Heart right ventricle (tissue), 16 donors: Measurements from ENCODE around the gene MEOX1. TPM values are rescaled to one million over a fixed set of nuclear protein-coding genes. Genes with fewer than 3 reads are reported as not detected.

Experiments
- ATAC-seq, 8 donors: fragments of 200-7000 bp; cut with Tn5 transposase; one replicate each; pipeline ENCODE4 v1.9.1; 2020; ENCODE audit warnings: mild to moderate bottlenecking in 8 of 8, moderate library complexity in 8 of 8, moderate number of reproducible peaks in 1 of 8
- DNase-seq, 2 donors: peaks; one replicate each; pipeline ENCODE4 v3.0.0-alpha.2; 2020
- H3K27ac ChIP-seq, 10 donors: fragments of 200-600 bp; sonication (generic) in 2 of 10; one replicate each; pipeline versions ENCODE4 v1.5.0 to v1.8.0; 2020 to 2022; ENCODE audit warnings: mild to moderate bottlenecking in 3 of 10
- H3K27me3 ChIP-seq, 7 donors: fragments of 200-600 bp; one replicate each; pipeline ENCODE4 v1.8.0; 2021 to 2022; ENCODE audit warnings: mild to moderate bottlenecking in 2 of 7
- H3K36me3 ChIP-seq, 9 donors: fragments of 200-600 bp; sonication (generic) in 1 of 9; one replicate each; pipeline versions ENCODE4 v1.5.0 to v1.8.0; 2020 to 2022; ENCODE audit warnings: mild to moderate bottlenecking in 2 of 9
- H3K4me1 ChIP-seq, 9 donors: fragments of 200-600 bp; sonication (generic) in 1 of 9; one replicate each; pipeline versions ENCODE4 v1.5.0 to v1.8.0; 2020 to 2022; ENCODE audit warnings: mild to moderate bottlenecking in 4 of 9
- H3K4me3 ChIP-seq, 10 donors: fragments of 200-600 bp; sonication (generic) in 2 of 10; one replicate each; pipeline versions ENCODE4 v1.5.0 to v1.8.0; 2020 to 2022; ENCODE audit warnings: mild to moderate bottlenecking in 7 of 10, moderate library complexity in 2 of 10
- H3K9me3 ChIP-seq, 11 donors: fragments of 200-600 bp in 10 of 11; sonication (generic) in 2 of 11; one replicate each; pipeline versions ENCODE4 v1.5.0 to v1.8.0; 2013 to 2022; ENCODE audit warnings: mild to moderate bottlenecking in 2 of 11, control low read depth in 1 of 11, moderate library complexity in 1 of 11
- WGBS, 2 donors: extraction: QIAGEN DNeasy Blood & Tissue Kit; methylation state at CpG; one replicate each; pipeline ENCODE4 v1.1.7; 2013; ENCODE audit warnings: inconsistent platforms in 1 of 2; 5-methylcytosine and 5-hydroxymethylcytosine counted together
- intact Hi-C, 10 donors: fragments of 100-400 bp; cut with DNase I; formaldehyde crosslinking; loops; one replicate each; pipeline versions ENCODE4 v1.11.1 to v1.14.2; 2022
- polyA plus RNA-seq, 2 donors: library from polyadenylated mRNA; stranded (reverse); fragments of 200-250 nt; gene quantifications; one replicate each; pipeline ENCODE4 v1.2.3, GENCODE V29; 2013
- total RNA-seq, 10 donors: library from RNA; stranded (reverse); fragmentation: NEBNext Ultra II Directional in 3 of 10; extraction: Animal tissue kit (Norgen Biotek cat#: 25700) in 3 of 10; gene quantifications; one replicate each; pipeline versions ENCODE4 v1.2.1 to v1.2.4, GENCODE V29; 2021 to 2023
- TF ChIP-seq, protein P1 (sequence below), 9 donors: fragments of 200-600 bp; sonication (generic) in 2 of 9; IDR thresholded peaks; one replicate each; pipeline versions ENCODE4 v1.5.0 to v1.8.0; 2021 to 2022; ENCODE audit warnings: antibody characterized with exemption in 9 of 9, mild to moderate bottlenecking in 5 of 9, moderate library complexity in 1 of 9
- donor health status: Arrhythmogenic right ventricular cardiomyopathy.
- donor health status: ischemic (EF 13 %, LVEDD 7.1; RV severe dilation, severe dysfunction).
- donor health status: healthy with polysubstance abuse.
- donor health status: DM: no; HTN: yes; CAD: no.
- donor health status: DM: no; HTN: no; CAD: no.
- donor health status: ischemic (EF 25% LVEDD 6.9; RV normal size, moderate dysfunction).
- donor health status: ischemic (EF 25% LVEDD 5.7; RV mildly dilated, moderate dysfunction).
- donor health status: healthy.
- donor health status: DM: yes; HTN: yes; CAD: no.
- donor health status: Ischemic cardiomyopathy.
- donor health status: ischemic (EF 35%, LVEDD 5.7; RV mildly dilated, moderate dysfunction).
- donor health status: nonischemic (EF 11% LVEDD 7.7; RV severe dilation, severe dysfunction).
- donor health status: DM: yes; HTN: yes; CAD: no.
- donor health status: PGD.
- donor health status: ischemic (EF 29% LVEDD 5.4; RV normal size, mild dysfunction).
- donor health status: nonischemic (EF 23%, LVEDD 6.1; RV moderate dilation, normal function).

The MEOX1 gene
- total and polyA plus RNA-seq, 12 donors, result 6.4 to 25.3 (median 14.8) TPM

- TF ChIP-seq, protein P1, sequence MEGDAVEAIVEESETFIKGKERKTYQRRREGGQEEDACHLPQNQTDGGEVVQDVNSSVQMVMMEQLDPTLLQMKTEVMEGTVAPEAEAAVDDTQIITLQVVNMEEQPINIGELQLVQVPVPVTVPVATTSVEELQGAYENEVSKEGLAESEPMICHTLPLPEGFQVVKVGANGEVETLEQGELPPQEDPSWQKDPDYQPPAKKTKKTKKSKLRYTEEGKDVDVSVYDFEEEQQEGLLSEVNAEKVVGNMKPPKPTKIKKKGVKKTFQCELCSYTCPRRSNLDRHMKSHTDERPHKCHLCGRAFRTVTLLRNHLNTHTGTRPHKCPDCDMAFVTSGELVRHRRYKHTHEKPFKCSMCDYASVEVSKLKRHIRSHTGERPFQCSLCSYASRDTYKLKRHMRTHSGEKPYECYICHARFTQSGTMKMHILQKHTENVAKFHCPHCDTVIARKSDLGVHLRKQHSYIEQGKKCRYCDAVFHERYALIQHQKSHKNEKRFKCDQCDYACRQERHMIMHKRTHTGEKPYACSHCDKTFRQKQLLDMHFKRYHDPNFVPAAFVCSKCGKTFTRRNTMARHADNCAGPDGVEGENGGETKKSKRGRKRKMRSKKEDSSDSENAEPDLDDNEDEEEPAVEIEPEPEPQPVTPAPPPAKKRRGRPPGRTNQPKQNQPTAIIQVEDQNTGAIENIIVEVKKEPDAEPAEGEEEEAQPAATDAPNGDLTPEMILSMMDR (IDR thresholded peaks at IDR 0.05), result no peak
- H3K27ac ChIP-seq, result no peak overlapping the region
- ATAC-seq (no peak), DNase-seq (no peak)
- H3K36me3 ChIP-seq, result no peaks in the 10 kb centered on the region
- H3K9me3 ChIP-seq, result no peaks in the 10 kb centered on the region
- no peak overlapping the region for H3K4me3 ChIP-seq
- peaks cover 9 to 65% (median 33%) of the 10 kb centered on the region in 9 donors for H3K4me1 ChIP-seq
- H3K27me3 ChIP-seq, result no peaks in the 10 kb centered on the region
- WGBS, 2 donors, result 95 to 96% methylated on average over 7 of the region's 7 CpGs
- intact Hi-C loops, result no loop called here
Measured at GRCh38 chr17:43667506-43667905, 5.8 kb upstream of the MEOX1 start.

DNA sequence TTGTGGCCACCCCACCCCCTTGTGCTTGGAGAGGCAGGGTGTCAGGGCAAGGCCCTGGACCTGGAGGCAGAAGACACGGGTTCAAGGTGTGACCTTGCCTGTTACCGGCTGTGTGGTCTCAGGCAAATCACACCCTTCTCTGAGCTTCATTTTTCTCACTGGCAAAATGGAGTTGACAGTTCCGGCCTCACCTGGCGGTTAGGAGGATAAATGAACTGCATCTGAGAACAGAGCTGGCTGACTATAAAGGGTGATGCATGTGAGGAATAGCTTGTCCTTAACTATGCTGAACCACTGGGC is 4.2 kb upstream of the MEOX1 start:
- intact Hi-C loops, result no loop called here
- no peak for ATAC-seq

GRCh38 chr17:43665084-43665936 is 3.6 kb upstream of the MEOX1 start:
- ATAC-seq (peak; percentile 73 to 90 (median 80)), DNase-seq (peak; percentile 73 to 82)
- Histone ChIP-seq H3K4me1 (peaks cover 13 to 66% (median 49%) of the 10 kb centered on the region in 9 donors), H3K36me3 (no peaks in the 10 kb centered on the region), H3K9me3 (no peaks in the 10 kb centered on the region), H3K27me3 (no peaks in the 10 kb centered on the region), H3K4me3 (peak overlapping the region in 1 of 10 donors; percentile 7), H3K27ac (peak overlapping the region; percentile 68 to 95 (median 86))
- intact Hi-C loops, result no loop called here
- TF ChIP-seq, protein P1 (IDR thresholded peaks at IDR 0.05), result no peak
- WGBS, 2 donors, result 46 to 53% methylated on average over 26 of the region's 26 CpGs

More for the DNA sequence above, 4.2 kb upstream of the MEOX1 start:
- WGBS, 2 donors, result 75 to 77% methylated on average over 4 of the region's 4 CpGs
- H3K4me3 ChIP-seq, result no peak overlapping the region
- no peak for DNase-seq
- H3K4me1 ChIP-seq, result peaks cover 13 to 67% (median 47%) of the 10 kb centered on the region in 9 donors
- TF ChIP-seq, protein P1 (IDR thresholded peaks at IDR 0.05), result peak in 1 of 9 donors; percentile 5
- H3K27ac ChIP-seq, result peak overlapping the region; percentile 67 to 95 (median 84)
- H3K9me3 ChIP-seq, result no peaks in the 10 kb centered on the region
- H3K36me3 ChIP-seq, result no peaks in the 10 kb centered on the region
- no peaks in the 10 kb centered on the region for H3K27me3 ChIP-seq

- ATAC-seq (no peak), DNase-seq (no peak)
- Histone ChIP-seq H3K4me3 (no peak overlapping the region), H3K4me1 (peaks cover 13 to 67% (median 42%) of the 10 kb centered on the region in 9 donors), H3K9me3 (no peaks in the 10 kb centered on the region), H3K27ac (peak overlapping the region in 5 of 10 donors; percentile 85 to 95 (median 92)), H3K27me3 (no peaks in the 10 kb centered on the region), H3K36me3 (no peaks in the 10 kb centered on the region)
- intact Hi-C loops, result no loop called here
- TF ChIP-seq, protein P1 (IDR thresholded peaks at IDR 0.05), result no peak
- WGBS, 2 donors, result 77 to 90% methylated on average over 12 of the region's 12 CpGs
Measured at GRCh38 chr17:43664096-43664495, 2.4 kb upstream of the MEOX1 start.
